Kidney epithelial cell (primary cell): ENCODE data around the gene PRR14L. TPM values are rescaled to one million over a fixed set of nuclear protein-coding genes. Genes with fewer than 3 reads are reported as not detected.
"Not testable (repeated sequence)": the region's sequence is repeated elsewhere in the genome, so short reads cannot be mapped to it uniquely, and the experiment has no call there.

Experiments
- DNase-seq: peaks from one replicate; pipeline ENCODE4 v3.0.0-alpha.2; 2010; ENCODE audit warnings: low read depth
- H3K27me3 ChIP-seq: 2 replicates; pipeline ENCODE4 v1.6.0; 2011; ENCODE audit warnings: low read length; ENCODE audit not compliant: control insufficient read depth, insufficient read depth
- H3K36me3 ChIP-seq: 2 replicates; pipeline ENCODE4 v1.5.1; 2011; ENCODE audit warnings: low read length; ENCODE audit not compliant: control insufficient read depth, insufficient read depth
- H3K4me3 ChIP-seq: 2 replicates; pipeline ENCODE4 v1.5.1; 2011; ENCODE audit warnings: low read depth, mild to moderate bottlenecking, control low read depth, low read length
- CTCF ChIP-seq: IDR thresholded peaks from 2 replicates; pipeline ENCODE4 v1.5.1; 2011; ENCODE audit warnings: mild to moderate bottlenecking, moderate library complexity, low read length, control low read depth, inconsistent platforms; ENCODE audit not compliant: insufficient read depth, poor library complexity, severe bottlenecking
- total RNA-seq: library from RNA; depleted of rRNA; stranded (reverse); fragments of >200 nt; gene quantifications from 2 replicates; pipeline ENCODE4 v1.2.3, GENCODE V29; 2015

PRR14L gene
- total RNA-seq, 1 donor from 2014 or later = 23.6 TPM

GRCh38 chr22:31728857-31729256 lies 21.1 kb downstream of the PRR14L start:
- no peaks in the 10 kb centered on the region for H3K36me3 ChIP-seq
- TF ChIP-seq CTCF = no peak
- no peaks in the 10 kb centered on the region for H3K27me3 ChIP-seq
- no peak overlapping the region for H3K4me3 ChIP-seq
- DNase-seq = no peak

- Histone ChIP-seq H3K4me3 (no peak overlapping the region), H3K36me3 (no peaks in the 10 kb centered on the region), H3K27me3 (no peaks in the 10 kb centered on the region)
- DNase-seq = no peak
- no peak for TF ChIP-seq CTCF
Observed at GRCh38 chr22:31726692-31727091, 23.2 kb downstream of the PRR14L start.

GRCh38 chr22:31723723-31724122 lies 26.2 kb downstream of the PRR14L start:
- no peak for TF ChIP-seq CTCF

GRCh38 chr22:31719850-31720471 lies 30.0 kb downstream of the PRR14L start:
- no peak overlapping the region for H3K4me3 ChIP-seq
- no peaks in the 10 kb centered on the region for H3K27me3 ChIP-seq
- DNase-seq = no peak
- TF ChIP-seq CTCF = no peak
- H3K36me3 ChIP-seq = peaks cover 2% of the 10 kb centered on the region

More at GRCh38 chr22:31723723-31724122, 26.2 kb downstream of the PRR14L start:
- no peaks in the 10 kb centered on the region for H3K27me3 ChIP-seq
- DNase-seq = no peak
- H3K36me3 ChIP-seq = no peaks in the 10 kb centered on the region
- H3K4me3 ChIP-seq = no peak overlapping the region

- no peak for DNase-seq
- peaks cover 2% of the 10 kb centered on the region for H3K36me3 ChIP-seq
- H3K4me3 ChIP-seq = no peak overlapping the region
- H3K27me3 ChIP-seq = no peaks in the 10 kb centered on the region
- no peak for TF ChIP-seq CTCF
Observed at GRCh38 chr22:31715147-31715778, 34.7 kb downstream of the PRR14L start.

GRCh38 chr22:31711226-31711625 lies 38.7 kb downstream of the PRR14L start:
- not testable (repeated sequence) for H3K27me3 ChIP-seq, H3K4me3 ChIP-seq, H3K36me3 ChIP-seq, DNase-seq
